Measurements from ENCODE around the gene SMYD3. TPM values are rescaled to one million over a fixed set of nuclear protein-coding genes. Genes with fewer than 3 reads are reported as not detected.

Gene SMYD3
- total RNA-seq, 1 donor from 2014 or later, result 34.9 TPM

- Mint-ChIP-seq H3K4me1 (peaks cover 36% of the 10 kb centered on the region), H3K27ac (no peak overlapping the region), H3K36me3 (no peaks in the 10 kb centered on the region), H3K27me3 (ENCODE audit: low read depth) (no peaks in the 10 kb centered on the region), H3K9me3 (no peaks in the 10 kb centered on the region), H3K4me3 (no peak overlapping the region)
- TF ChIP-seq CTCF (IDR thresholded peaks at IDR 0.05; ENCODE audit: unreplicated experiment), result no peak
- no peak for DNase-seq (ENCODE audit: low spot score in 2 of 2, unreplicated experiment in 2 of 2)
Measured at GRCh38 chr1:246306415-246307037, 200.6 kb downstream of the SMYD3 start.

- H3K27me3 Mint-ChIP-seq (ENCODE audit: low read depth), result no peaks in the 10 kb centered on the region
- no peak overlapping the region for H3K27ac Mint-ChIP-seq
- H3K36me3 Mint-ChIP-seq, result no peaks in the 10 kb centered on the region
- peaks cover 50% of the 10 kb centered on the region for H3K4me1 Mint-ChIP-seq
- DNase-seq (ENCODE audit: low spot score in 2 of 2, unreplicated experiment in 2 of 2), result no peak
- H3K9me3 Mint-ChIP-seq, result no peaks in the 10 kb centered on the region
- no peak for TF ChIP-seq CTCF (IDR thresholded peaks at IDR 0.05; ENCODE audit: unreplicated experiment)
- H3K4me3 Mint-ChIP-seq, result no peak overlapping the region
Measured at GRCh38 chr1:246304484-246305259, 202.4 kb downstream of the SMYD3 start.

- H3K4me1 Mint-ChIP-seq, result peaks cover 40% of the 10 kb centered on the region
- no peaks in the 10 kb centered on the region for H3K27me3 Mint-ChIP-seq (ENCODE audit: low read depth)
- H3K27ac Mint-ChIP-seq, result peak overlapping the region; percentile 40
- H3K36me3 Mint-ChIP-seq, result no peaks in the 10 kb centered on the region
- peaks cover 4% of the 10 kb centered on the region for H3K9me3 Mint-ChIP-seq
- no peak overlapping the region for H3K4me3 Mint-ChIP-seq
- DNase-seq (ENCODE audit: low spot score in 2 of 2, unreplicated experiment in 2 of 2), result no peak
- no peak for TF ChIP-seq CTCF (IDR thresholded peaks at IDR 0.05; ENCODE audit: unreplicated experiment)
Measured at GRCh38 chr1:246302711-246303317, 204.3 kb downstream of the SMYD3 start.

- no peaks in the 10 kb centered on the region for H3K36me3 Mint-ChIP-seq
- H3K4me1 Mint-ChIP-seq, result peaks cover 40% of the 10 kb centered on the region
- peak overlapping the region; percentile 30 for H3K27ac Mint-ChIP-seq
- no peaks in the 10 kb centered on the region for H3K27me3 Mint-ChIP-seq (ENCODE audit: low read depth)
- no peak overlapping the region for H3K4me3 Mint-ChIP-seq
- TF ChIP-seq CTCF (IDR thresholded peaks at IDR 0.05; ENCODE audit: unreplicated experiment), result no peak
- DNase-seq (ENCODE audit: low spot score in 2 of 2, unreplicated experiment in 2 of 2), result no peak
- peaks cover 4% of the 10 kb centered on the region for H3K9me3 Mint-ChIP-seq
Measured at GRCh38 chr1:246302251-246302625, 204.8 kb downstream of the SMYD3 start.

- H3K27me3 Mint-ChIP-seq (ENCODE audit: low read depth), result no peaks in the 10 kb centered on the region
- no peak for TF ChIP-seq CTCF (IDR thresholded peaks at IDR 0.05; ENCODE audit: unreplicated experiment)
- peaks cover 4% of the 10 kb centered on the region for H3K9me3 Mint-ChIP-seq
- no peaks in the 10 kb centered on the region for H3K36me3 Mint-ChIP-seq
- DNase-seq (ENCODE audit: low spot score in 2 of 2, unreplicated experiment in 2 of 2), result no peak
- H3K27ac Mint-ChIP-seq, result peak overlapping the region; percentile 30
- H3K4me1 Mint-ChIP-seq, result peaks cover 45% of the 10 kb centered on the region
- no peak overlapping the region for H3K4me3 Mint-ChIP-seq
Measured at GRCh38 chr1:246301553-246302250, 205.4 kb downstream of the SMYD3 start.

All from mesothelial cell of epicardium (in vitro differentiated cells).